GM18507 (cell line): ENCODE results near the gene AIF1.
A peak's percentile ranks its signal among the peaks of the same experiment; 100 is the strongest.

Source experiments
- DNase-seq: peaks from one replicate; pipeline ENCODE4 v3.0.0; 2011; ENCODE audit warnings: low read depth; ENCODE audit not compliant: insufficient read length; ENCODE audit errors: extremely low spot score
- FAIRE-seq: peaks from 2 replicates; lab custom pipeline; 2011; peaks lifted over from hg19 to GRCh38; lab: Jason Lieb, UNC

AIF1 gene

DNA sequence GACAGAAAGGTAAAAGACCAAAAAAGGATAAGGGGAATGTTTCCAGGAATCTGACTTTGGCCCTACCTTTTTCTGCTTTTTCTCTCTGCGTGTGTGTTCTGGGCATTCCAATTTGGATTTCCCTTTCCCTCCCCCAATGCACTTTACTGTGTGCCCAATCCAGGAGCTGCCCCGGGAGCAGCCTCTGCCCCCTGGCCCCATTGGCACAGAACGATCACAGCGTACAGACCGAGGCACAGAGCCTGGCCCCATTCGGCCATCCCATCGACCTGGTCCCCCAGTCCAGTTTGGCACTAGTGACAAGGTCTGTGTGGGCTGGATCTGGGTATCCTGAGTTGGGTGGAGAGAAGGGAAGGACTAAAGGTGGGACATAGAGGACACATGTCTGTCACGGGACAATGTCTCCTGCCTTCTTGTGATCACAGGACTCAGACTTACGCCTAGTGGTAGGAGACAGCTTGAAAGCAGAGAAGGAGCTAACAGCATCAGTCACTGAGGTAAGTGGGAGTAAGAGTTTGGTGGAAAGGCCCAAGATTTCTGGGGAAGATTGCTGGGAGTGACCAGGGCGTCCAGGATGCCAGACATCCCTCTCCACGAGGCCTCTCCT, 20.0 kb downstream of the AIF1 start:
- DNase-seq (no peak), FAIRE-seq (no peak)

DNA sequence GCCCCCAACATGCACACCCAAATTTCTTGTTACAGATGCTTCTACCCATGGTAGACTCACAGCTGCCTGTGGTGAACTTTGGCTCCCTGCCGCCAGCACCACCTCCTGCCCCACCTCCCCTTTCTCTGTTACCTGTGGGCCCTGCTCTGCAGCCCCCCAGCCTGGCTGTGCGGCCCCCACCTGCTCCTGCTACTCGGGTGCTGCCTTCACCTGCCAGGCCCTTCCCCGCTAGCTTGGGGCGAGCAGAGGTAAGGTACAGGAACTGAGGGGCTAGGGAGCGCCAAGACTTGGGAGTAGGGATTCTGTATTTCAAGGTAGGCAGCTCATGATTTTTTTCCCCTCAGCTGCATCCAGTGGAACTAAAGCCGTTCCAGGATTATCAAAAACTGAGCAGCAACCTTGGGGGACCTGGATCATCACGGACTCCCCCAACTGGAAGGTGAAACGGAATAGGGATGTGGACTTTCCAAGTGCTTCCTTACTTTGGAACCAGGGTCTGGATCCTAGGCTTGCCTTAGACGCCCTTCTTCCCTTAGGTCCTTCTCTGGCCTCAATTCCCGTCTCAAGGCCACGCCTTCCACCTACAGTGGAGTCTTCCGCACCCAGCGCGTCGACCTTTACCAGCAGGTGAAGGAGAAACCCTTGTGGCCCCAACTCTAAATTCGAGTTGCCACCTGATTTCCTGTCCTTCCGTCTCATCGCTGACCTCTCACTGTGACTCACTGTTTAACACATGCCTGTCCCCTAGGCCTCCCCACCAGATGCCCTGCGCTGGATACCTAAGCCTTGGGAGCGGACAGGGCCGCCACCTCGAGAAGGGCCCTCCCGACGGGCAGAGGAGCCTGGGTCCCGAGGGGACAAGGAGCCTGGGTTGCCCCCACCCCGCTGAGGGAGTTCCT, 21.9 kb downstream of the AIF1 start:
- no peak for DNase-seq
- no peak for FAIRE-seq

DNA sequence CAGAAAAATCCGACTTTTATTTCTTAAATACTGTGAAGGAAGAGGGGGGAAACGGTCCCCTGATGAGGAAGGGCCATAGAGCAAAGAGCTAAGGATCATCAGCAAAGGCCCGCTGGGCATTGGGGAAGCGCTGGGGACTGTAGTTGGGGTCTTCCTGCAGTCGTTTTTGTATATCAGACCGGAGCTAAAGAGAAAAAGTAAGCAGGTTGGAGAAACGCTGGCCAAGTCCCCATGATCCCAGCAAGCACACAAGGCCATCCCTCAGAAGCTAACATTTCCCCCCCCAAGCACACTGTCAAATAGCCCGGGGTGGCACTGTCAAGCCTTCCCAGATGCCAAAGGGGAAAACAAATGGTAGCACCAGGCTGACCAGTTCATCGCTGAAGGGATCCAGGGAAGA, 24.0 kb downstream of the AIF1 start:
- FAIRE-seq (no peak), DNase-seq (no peak)

DNA sequence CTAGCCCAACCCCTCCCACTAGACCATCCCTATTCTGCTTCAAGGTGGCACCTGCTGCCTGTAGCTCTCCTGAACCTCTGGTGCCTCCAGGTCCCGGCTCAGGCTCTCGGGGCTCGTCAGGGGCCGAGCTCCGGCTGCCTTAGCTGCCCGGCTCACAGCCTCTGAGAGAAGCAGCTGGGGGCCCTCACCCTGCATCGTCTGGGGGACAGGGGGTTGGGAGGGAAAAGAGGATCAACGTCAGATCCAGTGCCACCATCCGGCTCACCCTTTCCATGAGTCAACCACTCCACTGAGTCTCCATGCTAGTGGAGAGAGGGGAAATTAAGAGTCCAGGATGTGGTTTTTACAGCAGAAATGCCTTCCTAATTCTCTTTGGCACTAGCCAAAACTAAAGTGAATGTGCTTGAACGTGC, 24.4 kb downstream of the AIF1 start:
- FAIRE-seq = no peak
- DNase-seq = no peak

DNA sequence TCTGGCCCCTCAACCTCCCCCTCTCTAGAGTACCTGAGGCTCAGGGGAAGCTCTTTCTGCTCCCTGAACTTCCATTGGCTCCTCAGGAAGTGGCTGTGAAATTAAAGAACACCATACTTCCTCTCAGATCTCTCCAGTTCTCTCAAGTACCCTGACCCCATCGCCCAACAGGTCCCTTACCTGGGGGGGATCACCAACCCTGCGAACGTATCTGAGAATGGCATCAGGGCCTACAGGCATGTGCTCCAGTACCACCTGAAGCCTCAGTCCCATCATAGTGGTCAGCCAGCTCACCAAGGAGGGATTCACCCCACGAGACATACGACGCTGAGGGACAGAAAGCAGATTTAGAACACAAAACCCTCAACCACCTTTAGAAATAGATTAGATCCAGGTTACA, 25.6 kb downstream of the AIF1 start:
- no peak for FAIRE-seq
- DNase-seq = no peak

DNA sequence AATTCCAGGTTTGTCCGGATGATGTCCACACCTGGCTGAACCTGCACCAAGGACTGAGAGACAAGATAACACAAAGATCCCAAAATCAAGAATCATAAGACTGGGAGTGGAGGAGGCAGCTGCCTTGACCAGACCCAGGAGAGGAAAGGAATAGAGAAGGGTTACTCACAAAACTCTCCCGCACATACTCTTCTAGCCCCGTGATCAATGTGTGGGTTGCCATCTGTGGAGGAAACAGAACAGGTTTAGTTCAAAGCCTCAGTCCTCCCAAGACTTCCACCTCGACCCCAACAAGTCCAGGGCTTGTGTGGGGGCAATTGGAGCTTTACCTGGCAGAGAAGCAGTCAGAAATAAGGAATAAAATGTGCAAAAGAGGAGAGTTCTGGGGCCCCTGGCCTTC, 26.3 kb downstream of the AIF1 start:
- DNase-seq (no peak), FAIRE-seq (no peak)

DNA sequence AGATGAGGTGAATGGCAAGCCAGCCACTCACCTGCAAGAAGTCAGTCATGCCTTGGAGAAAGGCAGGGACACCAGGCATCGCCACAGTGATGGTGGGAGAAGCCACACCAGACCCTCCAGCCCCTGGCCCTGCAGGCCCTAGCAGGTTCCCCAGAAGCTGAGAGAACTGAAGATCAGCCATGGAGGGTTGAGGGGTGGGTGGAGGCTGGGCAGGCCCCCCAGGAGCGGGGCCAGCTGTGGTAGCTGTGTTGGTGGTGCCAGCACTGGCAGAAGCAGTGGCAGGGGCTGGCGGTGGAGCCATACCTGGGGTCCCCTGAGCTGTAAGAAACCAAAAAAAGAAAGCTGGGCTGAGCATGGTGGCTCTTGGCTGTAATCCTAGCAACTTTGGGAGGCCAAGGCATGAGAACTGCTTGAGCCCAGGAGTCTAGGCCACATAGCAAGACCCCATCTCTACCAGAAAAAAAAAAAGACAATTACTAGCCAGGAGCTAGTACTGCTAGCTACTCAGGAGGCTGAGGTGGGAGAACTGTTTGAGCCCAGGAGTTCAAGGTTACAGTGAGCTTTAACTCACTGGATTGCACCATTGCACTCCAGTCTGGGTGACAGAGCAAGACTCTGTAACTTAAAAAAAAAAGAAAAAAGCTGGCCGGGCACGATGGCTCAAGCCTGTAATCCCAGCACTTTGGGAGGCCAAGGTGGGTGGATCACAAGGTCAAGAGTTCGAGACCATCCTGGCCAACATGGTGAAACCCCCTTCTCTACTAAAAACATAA, 27.9 kb downstream of the AIF1 start:
- no peak for FAIRE-seq

DNA sequence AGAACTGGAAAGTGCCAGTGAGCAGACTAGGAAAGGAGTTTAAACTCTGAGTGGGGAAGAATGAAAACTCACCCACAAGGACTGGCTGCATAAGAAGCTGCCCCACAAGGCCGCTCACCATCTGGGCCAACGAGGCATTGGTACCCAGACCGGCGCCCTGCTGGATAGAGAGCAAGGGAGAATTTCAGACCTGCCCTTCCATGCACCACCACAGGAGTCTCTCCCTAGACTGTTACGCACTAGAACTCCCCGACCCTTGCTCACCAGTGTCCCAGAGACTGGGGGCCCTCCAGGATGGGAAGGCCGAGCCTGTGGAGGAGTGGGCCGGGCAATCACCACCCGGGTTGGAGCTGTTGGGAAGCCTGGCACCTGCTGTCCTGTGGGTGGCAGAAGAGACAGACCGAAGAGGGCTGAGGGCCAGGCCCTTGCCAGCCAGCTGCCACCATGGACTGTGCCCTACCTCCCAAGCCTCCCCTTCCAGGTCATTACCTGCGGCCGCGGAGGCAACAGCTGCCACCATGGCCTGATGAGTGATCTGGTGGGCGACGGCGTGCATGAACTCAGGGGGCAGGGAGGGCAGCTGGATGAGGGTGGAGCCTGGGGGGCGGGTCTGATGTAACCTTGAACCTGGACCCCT, 28.9 kb downstream of the AIF1 start:
- DNase-seq (no peak), FAIRE-seq (no peak)

More for the DNA sequence above, 27.9 kb downstream of the AIF1 start:
- DNase-seq = no peak

DNA sequence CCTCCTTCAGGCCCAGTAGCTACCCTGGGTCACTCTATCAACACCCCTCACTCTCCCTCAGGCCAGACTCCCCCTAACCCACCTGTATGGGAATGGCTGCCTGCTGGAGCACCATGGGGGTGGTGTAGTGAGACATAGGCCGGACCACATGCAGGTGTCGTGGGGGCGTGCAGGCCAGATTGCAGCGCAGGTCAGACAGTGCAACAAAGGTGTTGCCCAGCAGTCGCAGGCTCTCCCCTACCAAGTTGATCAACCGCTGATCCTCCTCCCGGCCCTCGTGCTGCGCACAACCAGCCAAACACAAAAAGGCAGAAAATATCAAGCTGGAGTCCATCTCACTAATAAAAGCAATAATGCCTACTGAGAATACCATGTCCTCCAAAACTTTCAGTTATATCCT, 30.3 kb downstream of the AIF1 start:
- DNase-seq (no peak), FAIRE-seq (no peak)

DNA sequence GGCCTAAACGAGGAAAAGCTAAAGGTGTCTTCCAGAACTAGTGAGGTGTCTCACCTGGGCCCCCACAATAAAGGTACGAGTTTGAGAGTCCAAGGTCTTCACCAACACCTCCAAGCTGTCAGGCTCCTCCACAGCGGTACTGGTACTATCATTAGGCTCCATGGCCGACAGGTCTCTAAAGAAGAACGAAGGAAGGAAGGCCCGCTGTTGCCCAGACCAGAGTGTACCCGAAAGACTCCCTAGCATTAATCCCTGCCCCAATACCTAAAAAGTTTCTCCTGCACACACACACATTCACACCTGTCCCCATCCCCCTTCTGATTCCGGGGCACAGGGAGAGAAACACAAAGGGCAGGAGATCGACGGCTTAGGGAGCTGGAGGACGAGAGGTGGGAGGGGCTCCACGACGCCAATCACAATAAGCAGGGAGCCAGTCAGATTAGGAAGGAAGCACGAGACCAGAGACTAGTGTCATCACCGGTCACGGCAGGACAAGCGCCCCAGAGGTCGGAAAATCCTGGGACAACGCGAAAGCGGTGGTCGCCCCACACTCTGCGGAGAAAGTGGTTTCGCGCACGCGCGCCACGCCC, 36.7 kb downstream of the AIF1 start:
- DNase-seq (no peak), FAIRE-seq (no peak)

DNA sequence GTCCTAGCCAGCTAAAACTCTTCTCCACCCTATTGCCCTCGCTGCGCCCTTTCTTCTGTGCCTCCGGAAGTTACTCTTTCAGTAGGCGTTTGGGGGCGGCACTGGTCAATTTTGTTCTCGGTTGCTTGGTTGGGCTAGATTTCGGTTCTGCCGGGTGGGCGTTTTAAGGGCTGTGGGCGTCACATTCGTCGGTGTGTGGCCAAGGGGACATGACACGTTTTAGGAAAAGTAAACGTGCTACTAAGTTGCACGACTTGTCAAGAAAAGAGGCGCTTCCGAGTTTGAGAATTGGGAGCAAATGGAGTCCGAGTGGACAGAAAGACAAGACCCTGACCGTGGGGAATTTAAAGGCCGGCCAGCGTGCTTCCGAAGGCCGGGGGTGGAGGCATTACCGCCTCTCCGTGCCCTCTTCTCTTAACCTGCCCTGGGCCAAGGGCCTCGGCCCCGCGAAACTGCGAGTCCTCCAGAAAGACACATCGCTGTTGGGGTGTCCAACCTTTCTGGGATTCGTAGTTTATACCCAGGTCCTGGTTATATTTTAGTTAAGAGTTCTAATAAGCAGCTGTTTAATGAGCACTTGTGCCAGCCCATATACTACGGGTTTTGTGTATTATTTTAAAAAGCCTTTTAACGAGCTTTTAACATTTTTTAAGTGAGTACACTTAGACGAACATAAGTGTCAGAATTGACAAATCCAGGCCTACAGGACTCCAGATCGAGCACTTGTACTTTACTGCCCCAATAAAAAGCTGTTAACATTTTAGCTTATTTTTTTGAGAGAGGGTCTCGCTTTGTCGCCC, 38.1 kb downstream of the AIF1 start:
- DNase-seq = peak; percentile 76
- FAIRE-seq = no peak

DNA sequence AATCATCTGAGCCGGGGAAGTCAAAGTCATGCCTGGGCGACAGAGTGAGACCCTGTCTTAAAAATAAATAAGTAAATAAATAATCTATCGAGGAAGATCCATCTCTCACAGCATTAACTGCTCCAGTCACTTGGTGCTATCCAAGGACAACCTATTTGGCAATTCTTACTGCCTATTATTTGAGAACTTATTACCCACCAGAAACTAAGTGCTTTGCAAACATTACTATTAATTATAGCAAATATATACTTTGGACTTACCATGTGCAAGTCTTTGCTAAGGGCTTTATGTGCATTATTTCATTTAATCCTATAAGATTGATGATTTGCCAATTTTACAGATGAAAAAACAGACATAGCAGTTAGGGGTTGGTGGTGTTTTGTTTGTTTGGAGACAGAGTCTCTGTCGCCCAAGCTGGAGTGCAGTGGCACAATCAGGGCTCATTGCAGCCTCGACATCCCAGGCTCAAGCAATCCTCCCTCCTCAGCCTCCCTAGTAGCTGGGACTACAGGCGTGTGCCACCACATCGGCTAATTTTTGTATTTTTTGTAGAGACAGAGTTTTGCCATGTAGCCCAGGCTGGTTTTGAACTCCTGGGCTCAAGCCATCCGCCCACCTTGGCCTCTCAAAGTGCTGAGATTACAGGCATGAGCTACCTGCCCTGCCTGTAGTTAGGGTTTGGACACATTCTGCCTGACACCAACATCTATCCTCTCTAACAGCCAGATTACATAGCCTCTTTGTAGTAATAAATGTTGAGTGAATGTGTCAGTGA, 39.7 kb downstream of the AIF1 start:
- DNase-seq (no peak), FAIRE-seq (no peak)

DNA sequence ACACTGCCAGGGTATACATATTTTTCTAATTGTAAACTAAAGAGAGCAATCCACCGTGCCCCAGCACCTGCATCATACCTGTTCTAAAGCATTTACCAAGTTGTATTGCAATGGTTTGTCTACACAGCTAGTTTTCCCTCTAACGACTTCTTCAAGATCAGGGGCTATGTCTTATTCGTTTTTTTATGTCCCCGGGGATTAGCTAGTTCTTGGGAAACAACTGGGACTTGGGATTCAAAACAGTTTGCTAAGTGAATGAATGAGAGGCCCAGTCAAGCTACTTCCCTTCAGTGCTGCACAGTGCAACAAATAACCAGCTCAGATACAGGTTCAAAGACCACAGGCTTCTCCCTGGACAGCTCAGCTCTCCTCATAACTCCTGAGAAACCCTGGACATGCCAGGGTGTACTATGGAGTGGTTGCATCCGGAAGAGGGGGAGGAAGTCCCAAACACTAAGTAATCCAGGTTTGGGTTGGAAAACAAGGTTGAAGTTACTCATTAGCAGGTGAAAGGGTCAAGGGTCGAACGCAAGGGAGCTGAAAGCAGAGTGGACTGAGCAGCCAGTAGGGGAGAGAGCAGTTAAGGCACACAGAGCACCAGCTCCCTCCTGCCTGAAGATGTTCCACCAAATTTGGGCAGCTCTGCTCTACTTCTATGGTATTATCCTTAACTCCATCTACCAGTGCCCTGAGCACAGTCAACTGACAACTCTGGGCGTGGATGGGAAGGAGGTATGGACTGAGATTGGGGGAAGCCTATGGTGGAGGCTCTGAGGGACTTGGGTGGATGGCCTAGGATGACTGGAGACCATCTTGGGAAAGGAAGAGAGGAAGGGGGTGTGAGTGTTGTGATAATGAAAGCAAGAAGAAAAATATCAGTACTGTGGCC, 40.6 kb downstream of the AIF1 start, which contains the start of gene APOM:
TSS of gene APOM (plus strand) at position 546 of the 889 bp plus-strand sequence. CDS start at position 619, 73 bp downstream.
- FAIRE-seq = no peak
- DNase-seq = no peak

DNA sequence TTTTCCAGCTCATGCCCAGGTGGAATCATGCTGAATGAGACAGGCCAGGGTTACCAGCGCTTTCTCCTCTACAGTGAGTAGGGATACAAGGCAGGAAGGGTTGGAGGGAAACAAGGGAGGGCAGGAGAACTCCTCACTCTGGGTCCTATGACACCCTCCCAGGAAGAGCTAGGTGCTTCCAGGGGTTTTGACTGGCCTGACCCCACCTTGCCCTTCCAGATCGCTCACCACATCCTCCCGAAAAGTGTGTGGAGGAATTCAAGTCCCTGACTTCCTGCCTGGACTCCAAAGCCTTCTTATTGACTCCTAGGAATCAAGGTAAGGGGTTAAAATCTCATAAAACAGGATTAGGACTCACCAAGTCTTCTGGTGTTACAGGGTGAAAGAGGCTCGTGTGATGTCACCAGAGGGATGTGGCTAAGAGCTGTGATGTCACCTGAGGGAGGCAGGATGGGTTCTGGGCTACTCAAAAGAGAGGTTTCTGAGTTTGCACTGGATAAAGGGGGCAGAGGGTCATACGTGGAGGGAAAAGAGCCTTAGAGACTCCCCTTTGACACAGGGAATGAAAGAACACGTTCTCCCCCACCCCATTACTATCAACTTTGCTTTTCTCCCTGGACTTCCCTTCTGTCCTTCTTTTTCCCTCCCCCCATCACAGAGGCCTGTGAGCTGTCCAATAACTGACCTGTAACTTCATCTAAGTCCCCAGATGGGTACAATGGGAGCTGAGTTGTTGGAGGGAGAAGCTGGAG, 42.5 kb downstream of the AIF1 start:
- DNase-seq = no peak
- no peak for FAIRE-seq

DNA sequence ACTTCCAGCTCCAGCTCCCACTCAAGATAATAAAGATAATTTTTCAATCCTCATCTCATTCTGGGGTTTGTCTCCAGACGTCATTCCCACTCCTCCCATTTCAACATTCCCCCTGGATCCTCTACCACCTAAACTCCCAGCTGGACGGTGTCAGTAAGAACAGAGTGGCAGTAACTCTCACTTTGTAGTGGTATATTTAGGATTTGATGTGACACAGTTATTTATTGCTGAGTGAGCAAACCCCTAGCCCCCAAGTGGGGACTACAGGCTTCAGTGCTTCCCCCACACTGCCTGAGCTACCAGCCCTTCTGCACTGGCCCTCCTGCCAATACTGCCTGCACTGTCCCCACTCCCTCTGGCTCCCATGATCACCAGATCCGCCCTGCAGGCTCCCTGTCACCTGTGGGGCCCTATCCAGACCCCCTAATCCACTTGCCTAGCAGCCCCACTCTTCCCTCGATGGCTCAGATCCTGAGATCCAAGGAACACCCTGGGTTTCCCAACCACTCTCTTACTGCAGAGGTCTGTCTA, 43.2 kb downstream of the AIF1 start:
- FAIRE-seq (no peak), DNase-seq (no peak)

DNA sequence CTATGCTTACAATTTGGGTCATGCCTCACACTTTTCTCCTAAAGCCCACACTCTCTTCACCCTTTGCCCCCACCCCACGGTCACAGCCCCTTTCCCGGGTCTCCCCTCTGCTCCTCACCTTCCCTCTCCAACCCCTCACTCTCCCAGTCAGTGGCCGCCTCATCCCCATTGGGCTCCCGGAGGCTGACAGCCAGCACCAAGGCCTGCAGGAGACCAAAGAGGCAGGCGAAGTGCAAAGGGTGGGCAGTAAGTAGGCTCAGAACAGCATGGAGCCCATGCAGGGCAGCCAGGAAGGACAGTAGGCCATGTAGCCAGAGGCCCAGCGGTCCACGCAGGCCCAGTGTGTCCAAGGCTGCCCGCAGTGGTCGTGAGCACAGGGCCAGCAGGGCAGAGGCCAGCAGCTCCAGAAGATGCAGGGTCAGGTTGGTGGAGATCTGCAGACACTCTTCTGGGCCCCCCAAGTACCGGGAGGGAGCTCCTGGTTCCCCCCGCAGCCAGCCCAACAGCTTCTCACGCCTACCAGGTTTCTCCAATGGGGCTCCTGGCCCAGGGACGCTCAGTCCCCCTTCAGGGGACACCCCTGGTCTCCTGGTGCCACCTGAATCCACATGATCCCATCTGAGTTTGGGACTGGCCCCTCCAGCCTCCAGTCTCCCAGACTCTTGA, 44.1 kb downstream of the AIF1 start:
- FAIRE-seq = no peak
- no peak for DNase-seq
